Heart right ventricle (tissue), 16 donors: ENCODE data around the gene PER1. TPM values are rescaled to one million over a fixed set of nuclear protein-coding genes. Genes with fewer than 3 reads are reported as not detected.

ENCODE experiments used
- ATAC-seq, 8 donors: fragments of 200-7000 bp; cut with Tn5 transposase; one replicate each; pipeline ENCODE4 v1.9.1; 2020; ENCODE audit warnings: mild to moderate bottlenecking in 8 of 8, moderate library complexity in 8 of 8, moderate number of reproducible peaks in 1 of 8
- DNase-seq, 2 donors: peaks; one replicate each; pipeline ENCODE4 v3.0.0-alpha.2; 2020
- H3K27ac ChIP-seq, 10 donors: fragments of 200-600 bp; sonication (generic) in 2 of 10; one replicate each; pipeline versions ENCODE4 v1.5.0 to v1.8.0; 2020 to 2022; ENCODE audit warnings: mild to moderate bottlenecking in 3 of 10
- H3K27me3 ChIP-seq, 7 donors: fragments of 200-600 bp; one replicate each; pipeline ENCODE4 v1.8.0; 2021 to 2022; ENCODE audit warnings: mild to moderate bottlenecking in 2 of 7
- H3K36me3 ChIP-seq, 9 donors: fragments of 200-600 bp; sonication (generic) in 1 of 9; one replicate each; pipeline versions ENCODE4 v1.5.0 to v1.8.0; 2020 to 2022; ENCODE audit warnings: mild to moderate bottlenecking in 2 of 9
- H3K4me1 ChIP-seq, 9 donors: fragments of 200-600 bp; sonication (generic) in 1 of 9; one replicate each; pipeline versions ENCODE4 v1.5.0 to v1.8.0; 2020 to 2022; ENCODE audit warnings: mild to moderate bottlenecking in 4 of 9
- H3K4me3 ChIP-seq, 10 donors: fragments of 200-600 bp; sonication (generic) in 2 of 10; one replicate each; pipeline versions ENCODE4 v1.5.0 to v1.8.0; 2020 to 2022; ENCODE audit warnings: mild to moderate bottlenecking in 7 of 10, moderate library complexity in 2 of 10
- H3K9me3 ChIP-seq, 11 donors: fragments of 200-600 bp in 10 of 11; sonication (generic) in 2 of 11; one replicate each; pipeline versions ENCODE4 v1.5.0 to v1.8.0; 2013 to 2022; ENCODE audit warnings: mild to moderate bottlenecking in 2 of 11, control low read depth in 1 of 11, moderate library complexity in 1 of 11
- WGBS, 2 donors: extraction: QIAGEN DNeasy Blood & Tissue Kit; methylation state at CpG; one replicate each; pipeline ENCODE4 v1.1.7; 2013; ENCODE audit warnings: inconsistent platforms in 1 of 2; 5-methylcytosine and 5-hydroxymethylcytosine counted together
- intact Hi-C, 10 donors: fragments of 100-400 bp; cut with DNase I; formaldehyde crosslinking; loops; one replicate each; pipeline versions ENCODE4 v1.11.1 to v1.14.2; 2022
- polyA plus RNA-seq, 2 donors: library from polyadenylated mRNA; stranded (reverse); fragments of 200-250 nt; gene quantifications; one replicate each; pipeline ENCODE4 v1.2.3, GENCODE V29; 2013
- total RNA-seq, 10 donors: library from RNA; stranded (reverse); fragmentation: NEBNext Ultra II Directional in 3 of 10; extraction: Animal tissue kit (Norgen Biotek cat#: 25700) in 3 of 10; gene quantifications; one replicate each; pipeline versions ENCODE4 v1.2.1 to v1.2.4, GENCODE V29; 2021 to 2023
- TF ChIP-seq, protein P1 (sequence below), 9 donors: fragments of 200-600 bp; sonication (generic) in 2 of 9; IDR thresholded peaks; one replicate each; pipeline versions ENCODE4 v1.5.0 to v1.8.0; 2021 to 2022; ENCODE audit warnings: antibody characterized with exemption in 9 of 9, mild to moderate bottlenecking in 5 of 9, moderate library complexity in 1 of 9
- donor health status: Arrhythmogenic right ventricular cardiomyopathy.
- donor health status: ischemic (EF 13 %, LVEDD 7.1; RV severe dilation, severe dysfunction).
- donor health status: healthy with polysubstance abuse.
- donor health status: DM: no; HTN: yes; CAD: no.
- donor health status: DM: no; HTN: no; CAD: no.
- donor health status: ischemic (EF 25% LVEDD 6.9; RV normal size, moderate dysfunction).
- donor health status: ischemic (EF 25% LVEDD 5.7; RV mildly dilated, moderate dysfunction).
- donor health status: healthy.
- donor health status: DM: yes; HTN: yes; CAD: no.
- donor health status: Ischemic cardiomyopathy.
- donor health status: ischemic (EF 35%, LVEDD 5.7; RV mildly dilated, moderate dysfunction).
- donor health status: nonischemic (EF 11% LVEDD 7.7; RV severe dilation, severe dysfunction).
- donor health status: DM: yes; HTN: yes; CAD: no.
- donor health status: PGD.
- donor health status: ischemic (EF 29% LVEDD 5.4; RV normal size, mild dysfunction).
- donor health status: nonischemic (EF 23%, LVEDD 6.1; RV moderate dilation, normal function).

PER1 gene
- total and polyA plus RNA-seq, 12 donors, result 37.4 to 154 (median 115) TPM

DNA sequence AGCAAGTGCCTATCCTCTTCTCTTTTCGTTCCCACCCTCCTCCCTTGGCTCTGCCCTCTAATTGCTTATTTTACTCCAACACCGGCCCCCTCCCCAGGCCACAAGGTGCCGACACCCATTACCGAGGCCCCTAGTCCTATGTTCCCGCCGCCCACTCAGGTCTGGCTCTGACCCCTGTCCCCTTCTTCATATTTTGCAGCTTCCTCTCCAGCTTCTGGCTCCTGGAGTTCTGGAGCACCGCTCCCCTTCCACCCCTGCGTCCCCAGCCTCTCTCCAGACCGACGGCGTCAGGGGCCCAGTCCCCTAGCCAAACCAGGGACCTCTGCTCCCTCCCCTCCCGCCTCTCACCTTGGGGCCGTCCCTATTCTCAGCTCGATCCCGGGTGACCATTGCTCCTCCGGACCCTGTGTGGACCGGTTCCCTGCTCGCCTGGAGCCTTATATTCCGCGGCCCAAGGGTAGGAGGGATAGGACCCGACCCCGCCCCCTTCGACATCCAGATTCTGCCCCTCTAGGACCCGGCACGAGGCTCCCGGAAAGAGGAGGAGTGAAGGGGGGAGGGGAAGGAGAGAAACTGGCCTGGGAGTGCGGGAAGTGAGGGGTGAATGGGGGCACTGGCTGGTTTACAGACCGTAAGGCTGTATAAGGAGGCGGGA, 28.4 kb downstream of the PER1 start, which contains the start of gene HES7:
Gene HES7, minus strand, starts transcription at position 412 of the 655 bp plus-strand sequence. Its CDS starts 22 bp downstream, at position 390.
- ATAC-seq (no peak), DNase-seq (peak in 1 of 2 donors; percentile 41)
- TF ChIP-seq, protein P1, sequence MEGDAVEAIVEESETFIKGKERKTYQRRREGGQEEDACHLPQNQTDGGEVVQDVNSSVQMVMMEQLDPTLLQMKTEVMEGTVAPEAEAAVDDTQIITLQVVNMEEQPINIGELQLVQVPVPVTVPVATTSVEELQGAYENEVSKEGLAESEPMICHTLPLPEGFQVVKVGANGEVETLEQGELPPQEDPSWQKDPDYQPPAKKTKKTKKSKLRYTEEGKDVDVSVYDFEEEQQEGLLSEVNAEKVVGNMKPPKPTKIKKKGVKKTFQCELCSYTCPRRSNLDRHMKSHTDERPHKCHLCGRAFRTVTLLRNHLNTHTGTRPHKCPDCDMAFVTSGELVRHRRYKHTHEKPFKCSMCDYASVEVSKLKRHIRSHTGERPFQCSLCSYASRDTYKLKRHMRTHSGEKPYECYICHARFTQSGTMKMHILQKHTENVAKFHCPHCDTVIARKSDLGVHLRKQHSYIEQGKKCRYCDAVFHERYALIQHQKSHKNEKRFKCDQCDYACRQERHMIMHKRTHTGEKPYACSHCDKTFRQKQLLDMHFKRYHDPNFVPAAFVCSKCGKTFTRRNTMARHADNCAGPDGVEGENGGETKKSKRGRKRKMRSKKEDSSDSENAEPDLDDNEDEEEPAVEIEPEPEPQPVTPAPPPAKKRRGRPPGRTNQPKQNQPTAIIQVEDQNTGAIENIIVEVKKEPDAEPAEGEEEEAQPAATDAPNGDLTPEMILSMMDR (IDR thresholded peaks at IDR 0.05), result no peak
- H3K27me3 ChIP-seq, result peaks cover 0 to 78% (median 13%) of the 10 kb centered on the region in 7 donors
- peak within 1 kb of the TSS; percentile 11 to 91 (median 67) for H3K4me3 ChIP-seq
- H3K27ac ChIP-seq, result peak within 1 kb of the TSS in 6 of 10 donors; percentile 4 to 26 (median 8)
- H3K9me3 ChIP-seq, result no peaks in the 10 kb centered on the region
- 1% methylated on average over 29 of the region's 29 CpGs for WGBS, 2 donors
- H3K4me1 ChIP-seq, result peaks cover 27 to 84% (median 72%) of the 10 kb centered on the region in 9 donors
- no peaks in the 10 kb centered on the region for H3K36me3 ChIP-seq
- intact Hi-C loops, result loop anchor here in 7 of 10 donors (2.0 to 10.0 kb wide), 5 partner anchors 33 to 101 kb away; partner anchors contain the start of gene VAMP2 (in 2 of the 7)

DNA sequence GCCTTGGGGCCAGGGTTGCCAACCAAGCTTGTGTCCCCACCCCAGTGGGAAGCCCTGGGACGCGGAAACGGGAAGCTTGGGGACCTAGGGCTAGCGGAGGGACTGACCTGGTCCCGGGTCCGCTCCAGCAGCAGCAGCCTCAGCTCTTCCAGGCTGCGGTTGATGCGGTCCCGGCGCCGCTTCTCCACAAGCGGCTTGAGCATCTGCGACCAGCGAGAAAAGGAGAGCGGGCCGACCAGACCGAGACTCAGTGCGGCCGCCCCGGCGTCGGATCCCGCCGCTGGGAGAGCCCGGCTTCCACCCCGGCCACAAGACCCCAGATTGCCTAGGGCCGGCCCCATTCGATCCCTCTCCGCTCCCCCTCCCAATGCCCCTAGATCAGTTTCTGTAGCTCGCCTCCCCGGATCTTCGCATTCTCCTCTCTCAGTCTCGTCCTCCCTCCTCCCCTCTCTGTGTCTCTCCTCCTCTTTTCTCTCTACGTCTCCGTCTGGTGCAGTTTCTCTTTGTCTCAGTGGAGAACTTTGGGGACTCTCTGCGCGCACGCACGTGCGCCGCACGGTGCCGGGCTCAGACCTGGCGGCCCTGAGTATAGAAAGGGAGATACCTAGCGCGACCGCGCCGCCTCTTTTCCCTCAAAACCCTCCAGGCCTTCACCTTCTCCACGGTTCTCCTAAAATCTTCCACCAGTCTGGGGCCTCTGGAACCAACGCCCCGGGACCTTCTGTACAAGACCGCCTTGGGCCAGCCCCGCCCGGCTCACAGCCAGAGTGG, 29.1 kb downstream of the PER1 start:
- Histone ChIP-seq H3K27ac (peak overlapping the region in 5 of 10 donors; percentile 5 to 26 (median 10)), H3K9me3 (no peaks in the 10 kb centered on the region), H3K4me1 (peaks cover 27 to 92% (median 78%) of the 10 kb centered on the region in 9 donors), H3K36me3 (no peaks in the 10 kb centered on the region), H3K4me3 (peak overlapping the region; percentile 11 to 91 (median 64)), H3K27me3 (peaks cover 0 to 76% (median 10%) of the 10 kb centered on the region in 7 donors)
- 0 to 1% methylated on average over 54 to 55 of the region's 55 CpGs for WGBS, 2 donors
- TF ChIP-seq, protein P1 (IDR thresholded peaks at IDR 0.05), result no peak
- DNase-seq, result peak in 1 of 2 donors; percentile 25
- intact Hi-C loops, result loop anchor here in 7 of 10 donors (5.0 to 10.0 kb wide), 4 partner anchors 34 to 102 kb away; partner anchors contain the start of gene VAMP2 (in 2 of the 7)
- no peak for ATAC-seq

DNA sequence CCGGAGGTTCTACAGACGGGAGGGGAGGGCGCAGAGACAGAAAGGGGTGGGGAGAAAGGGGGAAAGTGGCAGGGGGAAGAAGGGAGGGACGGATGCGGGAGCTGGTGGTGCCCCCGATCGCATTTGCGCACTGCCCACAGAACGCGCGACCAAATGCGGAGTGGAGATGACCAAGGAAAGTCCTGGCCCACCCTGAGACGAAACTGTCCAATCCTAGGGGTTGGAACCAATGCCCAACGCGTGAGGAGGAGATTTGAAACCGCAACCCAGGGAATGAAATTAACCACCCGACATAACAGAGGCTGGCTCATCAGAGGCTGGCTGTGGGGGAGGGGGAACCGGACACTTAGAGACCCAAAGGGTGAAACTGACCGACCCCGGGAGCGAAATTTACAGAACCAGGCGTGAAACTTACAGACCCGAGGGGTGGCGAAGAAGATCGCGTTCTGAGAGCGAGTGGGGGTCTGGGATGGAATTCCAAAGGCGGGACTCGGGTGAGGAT, 29.7 kb downstream of the PER1 start:
- 1% methylated on average over 29 of the region's 29 CpGs for WGBS, 2 donors
- intact Hi-C loops, result loop anchor here in 7 of 10 donors (5.0 to 10.0 kb wide), 4 partner anchors 35 to 102 kb away; partner anchors contain the start of gene VAMP2 (in 2 of the 7)
- TF ChIP-seq, protein P1 (IDR thresholded peaks at IDR 0.05), result no peak
- ATAC-seq (no peak), DNase-seq (peak in 1 of 2 donors; percentile 24)
- Histone ChIP-seq H3K4me3 (peak overlapping the region; percentile 11 to 91 (median 64)), H3K27me3 (peaks cover 0 to 76% (median 12%) of the 10 kb centered on the region in 7 donors), H3K27ac (peak overlapping the region in 4 of 10 donors; percentile 10 to 50 (median 32)), H3K9me3 (no peaks in the 10 kb centered on the region), H3K36me3 (no peaks in the 10 kb centered on the region), H3K4me1 (peaks cover 32 to 97% (median 83%) of the 10 kb centered on the region in 9 donors)
